HG03460 (cell line): Measurements from ENCODE around the gene LTC4S.

ENCODE experiments used
- ATAC-seq: cut with Tn5 transposase; IDR thresholded peaks from one replicate; pipeline ENCODE4 v1.9.1; 2021; ENCODE audit not compliant: unreplicated experiment

The LTC4S gene

DNA sequence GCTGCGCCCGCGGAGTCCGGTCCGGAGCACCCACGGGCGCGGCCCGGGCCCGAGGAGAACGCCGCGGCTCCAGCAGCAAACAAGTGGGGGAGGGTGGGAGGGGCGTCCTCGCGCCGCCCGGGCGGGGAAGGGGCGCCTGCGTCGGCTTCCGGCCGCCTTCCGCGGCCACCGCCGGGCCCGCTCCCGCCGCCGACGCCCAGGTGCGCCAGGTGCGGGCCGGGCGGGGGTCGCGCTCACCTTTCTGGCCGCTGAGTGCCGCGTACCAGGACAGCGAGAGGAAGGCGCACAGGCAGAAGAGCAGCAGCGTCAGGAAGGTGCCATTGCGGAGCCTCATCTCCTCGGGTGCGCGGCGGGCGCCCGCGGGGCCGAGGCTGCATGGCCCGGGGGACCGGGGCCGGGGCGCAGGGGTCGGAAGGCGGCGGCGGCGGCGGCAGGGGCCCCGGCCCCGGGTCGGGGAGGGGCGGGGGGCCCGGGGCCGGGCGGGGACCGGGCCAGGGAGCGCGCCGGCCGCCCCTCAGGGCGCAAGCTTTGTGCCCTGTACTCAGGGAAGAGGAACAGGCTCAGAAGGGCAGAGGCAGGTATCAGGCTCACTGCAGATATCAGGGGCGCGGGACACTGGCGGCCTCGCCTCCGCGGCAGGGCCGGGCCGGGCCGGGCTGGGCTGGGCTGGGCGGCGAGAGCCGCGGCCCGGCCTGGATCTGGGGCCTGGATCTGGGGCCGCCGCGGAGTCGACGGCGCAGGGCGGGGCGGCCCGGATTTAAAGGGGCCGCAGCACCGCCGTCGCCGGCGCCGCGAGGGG, 12.7 kb downstream of the LTC4S start, which contains the start of gene MGAT4B:
Gene MGAT4B (minus strand): TSS at position 617 of the 799 bp plus-strand sequence. CDS start 283 bp downstream, at position 334.
- peak; percentile 67 for ATAC-seq

DNA sequence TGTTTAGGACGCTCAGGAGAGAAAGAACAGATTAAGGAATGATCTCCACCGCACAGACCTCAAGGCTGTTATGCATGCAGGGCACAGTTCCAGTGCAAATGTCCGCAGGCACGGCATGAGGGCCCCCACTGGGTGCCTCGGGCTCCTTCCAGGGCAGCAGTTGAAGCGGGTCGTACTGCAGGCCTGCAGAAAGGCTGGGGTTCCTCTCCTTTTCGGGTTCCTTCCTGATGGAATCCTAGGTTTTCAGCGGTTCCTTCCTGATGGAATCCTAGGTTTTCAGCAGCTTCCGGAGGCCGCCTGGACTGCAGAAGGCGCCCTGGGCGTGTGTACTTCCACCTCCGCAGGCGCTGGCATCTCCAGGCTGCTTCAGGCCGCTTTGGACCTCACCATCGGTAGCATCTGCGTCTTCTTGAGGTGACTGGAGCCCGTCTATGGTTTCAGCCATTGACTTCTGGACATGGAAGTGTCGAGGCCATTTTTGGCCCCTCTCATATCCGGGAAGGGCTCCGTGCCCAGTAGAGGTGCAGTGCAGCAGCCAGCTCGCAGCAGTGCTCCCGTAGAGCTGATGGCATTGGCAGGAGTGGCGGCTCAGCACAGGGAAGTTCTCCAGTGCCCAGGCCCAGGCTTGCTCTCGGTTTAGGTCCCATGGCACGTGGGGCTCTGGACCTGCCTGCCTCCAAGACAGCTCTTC, 18.5 kb downstream of the LTC4S start:
- ATAC-seq, result no peak

DNA sequence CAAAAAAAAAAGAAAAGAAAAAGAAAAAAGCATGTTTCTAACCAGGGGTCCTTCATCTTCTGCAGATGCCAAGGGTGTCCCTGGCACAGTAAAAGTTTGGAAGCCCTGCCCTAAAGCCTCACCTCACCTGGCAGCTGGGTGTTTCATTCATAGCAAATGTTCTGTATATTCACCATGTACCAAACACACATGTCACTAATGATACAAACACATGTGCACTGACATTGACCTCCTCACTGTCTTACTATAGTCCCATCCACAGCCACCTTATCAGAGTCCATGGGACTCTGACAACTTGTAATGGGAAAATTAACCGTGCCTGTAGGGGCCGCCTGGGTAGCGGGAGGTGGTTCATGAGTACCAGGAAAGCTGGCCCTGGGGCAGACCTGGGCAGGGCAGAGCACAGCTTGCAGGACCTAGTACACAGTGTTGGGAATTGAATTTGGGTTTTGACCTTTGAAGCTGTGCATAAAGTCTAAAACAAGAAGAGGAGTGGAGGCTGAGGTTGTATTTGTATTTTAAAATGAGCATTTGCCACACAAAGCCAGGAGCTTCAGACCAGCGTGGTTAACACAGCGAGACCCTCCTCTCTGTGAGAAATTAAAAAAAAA, 19.3 kb downstream of the LTC4S start:
- ATAC-seq, result no peak

DNA sequence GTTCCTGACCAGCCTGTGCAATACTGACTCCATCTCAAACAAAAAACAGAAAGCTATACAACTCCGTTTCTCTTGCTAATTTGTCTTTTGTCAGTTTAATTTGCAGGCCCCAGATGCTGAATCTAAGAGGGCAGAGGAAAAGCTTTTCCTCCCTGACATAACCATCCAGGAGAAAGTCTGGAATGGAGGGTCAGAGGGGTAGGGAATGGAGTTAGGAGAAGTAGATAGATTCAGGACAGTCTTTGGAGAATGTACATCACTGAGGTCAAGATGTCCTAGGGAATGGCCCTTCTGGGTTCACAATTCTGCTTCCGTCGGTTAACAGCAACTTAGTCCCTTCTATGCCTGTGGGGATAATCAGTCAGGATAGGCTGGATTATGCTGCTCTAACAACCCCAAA, 20.3 kb downstream of the LTC4S start:
- no peak for ATAC-seq

DNA sequence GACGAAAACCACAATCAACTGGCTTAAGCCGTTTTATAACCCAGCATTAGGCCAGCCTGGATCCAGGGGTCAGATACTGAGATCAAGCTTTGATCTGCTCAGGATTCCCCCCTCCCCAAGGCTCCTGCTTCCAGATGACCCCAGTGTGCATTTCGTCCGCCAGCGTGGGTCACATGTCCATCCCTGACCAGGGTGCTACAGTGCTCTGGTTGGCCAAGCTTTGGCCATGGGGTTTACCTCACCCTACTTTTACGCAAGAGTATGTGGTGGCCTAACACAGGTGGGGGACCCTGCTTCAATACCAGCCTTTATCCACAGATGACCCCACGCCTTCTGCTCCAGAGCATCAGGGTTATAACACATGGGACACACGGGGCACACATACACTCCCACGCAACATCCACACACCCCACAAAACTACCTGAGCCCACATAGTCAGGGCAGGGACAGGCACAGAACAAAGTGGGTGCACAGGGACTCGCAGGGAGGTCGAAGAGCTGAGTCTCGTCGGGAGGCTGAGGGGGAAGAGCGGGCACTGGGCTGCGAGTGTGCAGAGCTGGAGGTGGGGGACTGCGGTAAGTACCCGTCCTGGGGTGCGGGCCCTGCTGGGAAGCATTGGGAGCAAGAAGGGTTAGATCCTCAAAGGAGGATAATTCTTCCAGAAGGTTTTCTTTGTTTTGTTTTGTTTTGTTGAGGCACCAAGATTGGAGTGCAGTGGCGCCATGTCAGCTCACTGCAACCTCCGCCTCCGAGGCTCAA, 21.9 kb downstream of the LTC4S start:
- ATAC-seq, result no peak

DNA sequence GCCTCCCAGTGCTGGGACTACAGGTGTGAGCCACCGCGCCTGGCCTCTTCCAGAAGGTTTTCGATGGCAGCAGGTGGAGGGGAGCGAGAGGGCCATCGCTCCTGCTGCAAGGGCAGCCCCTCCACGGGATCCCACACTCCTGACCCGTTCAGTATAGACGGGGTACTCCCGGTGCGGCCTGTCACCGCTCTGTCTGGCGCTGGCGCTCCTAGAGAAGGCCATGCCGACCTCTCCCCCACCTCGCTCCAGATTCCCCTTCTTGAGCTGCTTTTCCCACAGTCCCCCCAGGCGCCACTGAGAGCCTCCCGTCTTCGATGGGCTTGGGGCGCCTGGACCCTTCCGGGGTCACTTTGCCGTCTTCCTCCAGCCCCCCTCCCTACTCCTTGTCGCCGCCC, 22.6 kb downstream of the LTC4S start:
- no peak for ATAC-seq

DNA sequence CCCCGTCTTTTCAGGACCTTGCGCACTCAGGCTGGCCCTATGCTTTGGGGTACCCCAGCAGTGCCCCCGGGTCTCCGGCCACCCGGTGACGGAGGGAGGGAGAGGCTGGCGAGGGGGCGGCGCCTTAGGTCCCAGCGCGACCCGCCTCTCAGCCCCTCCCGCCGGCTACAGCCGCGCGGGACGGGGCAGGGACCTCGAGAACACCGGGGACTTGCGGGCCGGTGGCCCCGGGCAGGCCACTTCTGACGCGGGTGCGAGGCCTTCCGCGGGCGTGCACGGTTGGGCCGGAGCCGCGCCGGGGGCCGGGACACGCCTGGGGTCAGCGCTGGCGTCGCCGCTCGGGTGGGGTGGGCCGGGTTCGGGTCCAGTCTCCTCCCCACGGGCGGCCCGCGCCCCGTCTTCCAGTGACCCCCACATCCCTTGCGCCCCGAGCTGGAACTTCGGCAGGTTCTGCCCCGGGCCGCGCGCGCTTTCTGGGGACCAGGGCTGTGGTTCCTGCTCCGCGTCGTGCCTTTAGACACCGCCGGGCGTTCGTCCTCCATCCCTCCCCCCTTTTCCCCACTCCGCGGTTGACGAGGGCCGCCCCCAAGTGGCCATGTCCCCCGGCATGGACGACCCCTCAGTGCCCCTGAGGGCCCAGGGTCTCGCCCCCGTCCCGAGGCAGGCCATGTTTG, 23.1 kb downstream of the LTC4S start:
- ATAC-seq, result no peak

DNA sequence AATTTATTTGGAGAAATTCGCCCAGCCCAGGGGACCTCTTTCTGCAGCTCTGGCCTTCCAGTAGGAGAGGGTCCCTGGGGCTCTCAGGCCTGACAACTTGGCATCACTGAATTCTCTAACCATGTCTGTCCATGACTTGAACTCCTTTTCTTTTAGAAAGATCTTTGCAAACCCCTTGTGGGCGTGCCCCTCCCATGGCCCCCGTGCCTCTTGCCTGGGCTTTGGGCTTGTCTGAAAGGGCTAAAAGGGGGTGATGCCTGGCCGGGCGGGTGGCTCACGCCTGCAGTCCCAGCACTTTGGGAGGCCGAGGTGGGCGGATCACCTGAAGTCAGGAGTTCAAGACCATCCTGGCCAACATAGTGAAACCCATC, 23.7 kb downstream of the LTC4S start:
- ATAC-seq, result no peak

DNA sequence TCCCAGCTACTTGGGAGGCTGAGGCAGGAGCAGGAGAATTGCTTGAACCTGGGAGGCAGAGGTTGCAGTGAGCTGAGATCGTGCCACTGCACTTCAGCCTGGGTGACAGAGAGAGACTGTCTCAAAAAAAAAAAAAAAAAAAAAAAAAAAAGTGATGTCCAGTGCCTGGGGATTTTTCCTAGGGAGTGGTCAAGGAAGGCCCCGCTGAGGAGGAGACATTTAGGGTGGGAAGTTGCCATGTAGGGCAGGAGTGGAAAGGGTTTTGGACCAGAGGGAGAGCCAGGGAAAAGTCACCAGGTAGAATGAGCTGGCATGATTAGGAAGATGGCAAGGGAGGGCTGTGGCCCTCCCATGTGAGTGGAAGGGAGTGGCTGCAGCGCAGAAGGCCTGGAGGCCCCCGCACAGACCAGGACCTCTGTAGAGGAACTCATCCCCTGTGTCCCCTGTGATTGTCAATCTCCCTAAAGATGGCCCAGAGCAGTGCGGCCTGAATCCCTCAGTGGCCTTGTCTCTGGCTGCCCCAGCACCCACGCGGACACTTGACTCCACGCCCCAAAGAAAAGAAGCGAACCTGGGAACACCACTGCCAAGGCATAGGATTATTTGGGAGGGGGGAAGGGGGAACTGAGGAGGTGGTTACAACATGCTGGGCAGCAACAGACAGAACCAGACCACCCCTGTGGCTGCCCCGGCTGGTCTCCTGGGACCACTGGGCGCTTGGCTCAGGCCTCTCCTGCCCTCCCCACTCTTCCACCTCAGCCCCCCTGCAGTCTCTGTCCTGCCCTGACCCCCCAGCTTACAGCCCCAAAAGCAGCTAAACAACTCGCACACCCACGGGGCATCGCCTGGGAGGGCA, 24.3 kb downstream of the LTC4S start:
- ATAC-seq, result no peak

DNA sequence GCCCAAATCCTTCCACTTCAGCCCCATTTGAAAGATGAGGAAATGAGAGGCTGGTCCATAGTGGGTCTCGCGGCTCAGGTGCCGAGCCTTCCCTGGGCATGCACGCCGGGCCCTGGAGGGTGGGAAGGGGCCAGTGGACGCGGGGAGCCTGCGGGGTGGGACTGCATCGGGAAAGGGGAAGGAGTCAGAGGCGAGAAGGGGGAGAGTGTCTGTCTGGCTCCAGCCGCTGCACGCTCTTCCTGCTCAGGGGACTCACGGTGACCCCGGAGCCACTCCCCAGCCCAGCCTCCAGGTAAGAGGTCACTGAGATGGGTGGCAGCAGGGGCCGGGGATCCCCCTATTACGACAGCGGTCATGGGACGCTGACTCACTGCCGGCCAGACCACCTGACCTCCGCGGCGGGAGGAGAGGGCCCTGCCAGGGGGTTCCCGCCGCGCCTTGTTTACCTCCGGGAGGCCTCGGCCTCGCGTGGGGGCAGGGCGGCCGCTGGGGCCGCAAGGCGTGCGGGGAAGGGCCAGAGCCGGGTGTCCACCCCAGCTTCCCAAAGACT, 25.0 kb downstream of the LTC4S start:
- ATAC-seq, result peak; percentile 56

DNA sequence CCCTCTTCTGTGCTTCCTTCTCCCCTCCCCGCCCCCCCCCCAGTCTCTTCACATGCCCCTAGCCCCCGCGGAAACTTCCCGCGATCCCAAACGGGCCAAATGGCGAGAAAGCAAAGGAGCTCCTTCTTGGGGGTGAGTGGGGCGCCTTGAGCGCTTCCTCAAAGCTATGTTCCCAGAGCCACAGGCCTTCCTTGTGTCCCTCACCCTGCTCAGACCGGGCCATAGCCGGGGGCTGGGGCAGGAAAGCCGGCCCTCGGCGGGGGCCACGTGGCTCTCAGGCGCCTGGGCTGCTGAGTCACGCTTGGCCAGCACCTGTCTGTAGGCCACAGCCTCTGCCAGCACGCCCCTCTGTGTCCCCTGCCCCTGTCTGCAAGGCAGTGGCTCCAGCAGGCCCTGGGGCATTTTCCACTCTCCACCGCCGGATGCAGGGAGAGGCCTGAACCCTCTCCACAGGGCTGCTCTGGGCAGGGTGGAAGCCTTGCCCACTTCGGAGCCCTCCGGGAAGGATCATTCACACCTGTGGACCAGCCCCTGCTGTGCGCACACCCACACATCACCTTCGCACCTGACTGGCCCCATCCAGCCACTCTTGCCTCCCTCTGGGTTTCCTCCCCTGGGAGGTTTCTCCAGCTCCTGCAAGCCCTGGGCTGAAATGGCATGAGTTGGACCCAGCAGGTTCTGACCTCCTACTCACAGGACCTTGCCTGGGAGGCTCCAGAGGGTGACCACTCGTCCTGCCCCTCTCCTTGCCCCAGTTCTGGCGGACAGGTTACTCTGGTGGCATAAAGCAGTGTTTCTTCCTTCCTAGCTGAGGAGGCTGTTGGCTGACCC, 25.7 kb downstream of the LTC4S start:
- peak; percentile 16 for ATAC-seq

DNA sequence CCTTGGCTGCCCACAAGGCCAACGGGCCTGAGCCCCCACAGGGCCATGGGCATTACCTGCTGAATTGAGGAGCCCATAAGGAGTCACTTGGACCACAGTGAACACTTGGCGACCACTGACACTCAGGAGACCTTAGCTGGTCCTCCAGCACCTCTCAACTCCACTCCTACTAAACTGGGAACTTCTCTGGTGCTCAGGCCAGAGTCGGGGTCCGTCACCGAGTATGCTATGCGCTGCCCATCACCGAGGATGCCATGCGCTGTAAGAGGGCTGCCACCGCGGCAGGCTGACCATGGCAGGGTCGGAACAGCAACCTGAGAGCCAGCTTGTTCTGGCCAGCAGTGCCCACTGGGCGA, 26.3 kb downstream of the LTC4S start:
- no peak for ATAC-seq

DNA sequence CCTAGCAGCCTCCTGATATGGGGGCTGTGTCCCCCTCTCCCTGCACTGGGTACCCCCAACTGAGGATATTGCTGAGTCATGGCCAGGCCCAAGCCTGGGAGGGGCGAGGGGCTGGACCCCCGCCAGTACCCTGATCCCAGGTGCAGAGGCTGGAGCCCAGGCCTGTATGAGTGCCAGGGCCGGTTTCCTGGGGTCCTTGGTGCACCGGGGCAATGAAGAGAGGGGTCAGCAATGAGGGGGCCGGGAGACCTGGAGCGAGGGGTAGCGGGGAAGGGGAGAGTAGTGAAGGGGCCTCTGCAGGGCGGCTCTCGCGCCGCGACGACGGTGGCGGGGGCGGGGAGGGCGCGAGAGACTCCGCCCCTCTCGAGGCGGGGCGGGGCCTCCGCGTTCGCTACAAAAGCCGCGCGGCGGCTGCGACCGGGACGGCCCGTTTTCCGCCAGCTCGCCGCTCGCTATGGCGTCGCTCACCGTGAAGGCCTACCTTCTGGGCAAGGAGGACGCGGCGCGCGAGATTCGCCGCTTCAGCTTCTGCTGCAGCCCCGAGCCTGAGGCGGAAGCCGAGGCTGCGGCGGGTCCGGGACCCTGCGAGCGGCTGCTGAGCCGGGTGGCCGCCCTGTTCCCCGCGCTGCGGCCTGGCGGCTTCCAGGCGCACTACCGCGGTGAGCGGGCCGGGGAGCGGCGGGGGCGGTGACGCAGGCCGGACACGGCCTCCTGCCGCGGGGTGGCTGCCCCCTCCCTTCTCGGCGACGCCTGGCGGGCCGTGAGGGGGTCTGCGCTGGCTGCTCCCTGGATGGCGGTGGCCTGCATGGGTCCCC, 26.9 kb downstream of the LTC4S start, which contains the start of gene SQSTM1:
Gene SQSTM1 (plus strand): TSS at position 423 of the 815 bp plus-strand sequence. CDS start 32 bp downstream, at position 455.
- ATAC-seq, result peak; percentile 41

DNA sequence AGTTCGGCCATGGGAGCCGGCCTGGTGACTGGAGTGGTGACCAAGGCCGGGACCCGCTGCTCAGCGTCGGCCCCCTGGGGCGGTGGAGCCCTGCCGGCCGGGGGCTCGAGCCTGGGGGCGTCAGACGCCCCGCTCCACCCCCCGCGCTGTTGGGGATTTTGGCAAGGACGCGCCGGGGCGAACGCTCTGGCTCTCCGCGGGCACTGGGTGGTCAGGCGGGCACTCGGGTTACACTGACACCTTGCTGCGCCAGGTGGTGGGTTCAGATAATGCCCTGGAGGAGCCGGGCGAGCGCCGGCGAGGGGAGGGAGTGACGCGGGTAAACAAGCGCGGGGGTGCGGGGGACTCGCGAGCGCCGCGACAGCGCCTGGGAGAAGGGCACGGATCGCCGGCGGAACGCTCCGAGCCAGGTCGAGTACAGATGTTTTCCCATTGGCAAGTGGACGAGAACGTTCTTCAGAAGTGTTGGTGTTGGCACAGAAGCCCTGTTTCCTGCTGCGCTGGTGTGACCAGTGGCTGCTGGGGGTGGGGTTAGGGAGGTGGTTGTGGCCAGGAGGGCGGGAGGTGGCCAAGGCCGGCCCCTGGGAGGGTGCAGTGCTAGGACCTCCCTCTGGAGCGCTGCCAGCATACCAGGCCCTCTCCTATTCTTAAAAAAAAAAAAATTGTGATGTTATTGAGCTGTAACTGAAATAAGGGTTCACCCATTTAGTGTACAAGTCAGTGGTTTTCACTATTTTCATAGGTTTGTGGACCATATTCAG, 27.7 kb downstream of the LTC4S start:
- ATAC-seq, result peak; percentile 41

DNA sequence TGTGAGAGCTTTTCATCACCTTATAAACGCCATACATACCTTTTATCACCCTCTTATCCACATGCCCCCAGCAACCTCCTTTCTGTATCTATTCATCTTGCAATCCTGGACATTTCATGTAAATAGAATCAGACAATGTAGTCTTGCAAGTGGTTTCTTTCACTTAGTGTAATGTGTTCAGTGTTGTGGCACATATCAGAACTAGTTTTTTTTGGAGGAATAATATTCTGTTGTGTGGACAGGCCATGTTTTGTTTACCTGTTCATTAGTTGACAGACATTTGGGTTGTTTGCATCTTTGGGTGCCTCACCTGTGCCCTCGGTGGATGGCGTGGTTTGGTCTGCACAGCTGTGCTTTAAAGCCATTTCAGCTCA, 28.3 kb downstream of the LTC4S start:
- no peak for ATAC-seq

DNA sequence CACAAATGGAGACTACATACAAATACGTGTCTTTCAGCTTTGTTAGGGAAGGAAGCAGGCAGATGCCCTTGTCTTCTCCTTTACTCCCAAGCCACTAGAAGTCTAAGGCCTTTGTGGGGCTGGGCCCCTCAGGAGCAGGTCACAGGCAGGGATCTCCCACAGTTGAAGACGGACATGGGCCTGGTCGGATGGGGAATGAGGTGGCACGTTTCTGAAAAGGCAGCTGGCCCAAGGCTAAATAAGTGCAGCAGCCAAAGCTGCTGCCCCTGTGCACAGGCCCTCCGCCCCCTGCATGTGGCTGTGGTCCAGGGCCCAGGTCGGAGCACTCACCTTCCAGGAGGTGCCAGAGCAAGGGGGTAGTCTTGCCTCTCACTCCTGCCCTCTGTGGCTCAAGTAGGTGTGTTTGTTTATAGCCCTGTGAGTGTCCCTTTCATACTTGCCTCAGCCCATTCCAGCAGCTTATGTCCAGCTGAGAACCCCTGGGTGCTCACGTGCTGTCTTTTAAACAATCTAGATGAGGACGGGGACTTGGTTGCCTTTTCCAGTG, 28.7 kb downstream of the LTC4S start:
- no peak for ATAC-seq
